Osteoblast (primary cell): ENCODE results near the gene EGLN2. TPM values are rescaled to one million over a fixed set of nuclear protein-coding genes. Genes with fewer than 3 reads are reported as not detected.

Experiments
- DNase-seq: peaks from one replicate; pipeline ENCODE4 v3.0.0; 2011; ENCODE audit warnings: low spot score, mixed read lengths; ENCODE audit not compliant: insufficient read length; ENCODE audit errors: missing footprints
- H2AFZ ChIP-seq: 2 replicates; pipeline ENCODE4 v1.6.0; 2011; ENCODE audit warnings: mild to moderate bottlenecking, low read length
- H3K27ac ChIP-seq: 2 replicates; pipeline ENCODE4 v1.5.1; 2011; ENCODE audit warnings: mild to moderate bottlenecking, low read depth, low read length, moderate library complexity
- H3K27me3 ChIP-seq: 2 replicates; pipeline ENCODE4 v1.6.0; 2012; ENCODE audit warnings: mild to moderate bottlenecking, control low read depth, inconsistent platforms, low read length, moderate library complexity; ENCODE audit not compliant: insufficient read depth
- H3K36me3 ChIP-seq: 2 replicates; pipeline ENCODE4 v1.5.1; 2011; ENCODE audit warnings: mild to moderate bottlenecking, low read length, control low read depth, moderate library complexity; ENCODE audit not compliant: insufficient read depth
- H3K4me1 ChIP-seq: 2 replicates; pipeline ENCODE4 v1.5.1; 2011; ENCODE audit warnings: mild to moderate bottlenecking, low read length, control low read depth, moderate library complexity; ENCODE audit not compliant: insufficient read depth
- H3K4me2 ChIP-seq: 2 replicates; pipeline ENCODE4 v1.6.0; 2011; ENCODE audit warnings: mild to moderate bottlenecking, low read length; ENCODE audit not compliant: insufficient read depth
- H3K4me3 ChIP-seq: fragments of 200-600 bp; sonication (generic); 3 replicates; pipeline ENCODE4 v1.5.1; 2012; ENCODE audit warnings: mild to moderate bottlenecking, low read length, inconsistent platforms; ENCODE audit not compliant: insufficient read depth
- H3K79me2 ChIP-seq: 2 replicates; pipeline ENCODE4 v1.6.0; 2012; ENCODE audit warnings: mild to moderate bottlenecking, low read length, control low read depth, inconsistent platforms; ENCODE audit not compliant: insufficient read depth
- H3K9me3 ChIP-seq: 2 replicates; pipeline ENCODE4 v1.5.1; 2011; ENCODE audit warnings: low read depth, low read length, control low read depth
- H4K20me1 ChIP-seq: 2 replicates; pipeline ENCODE4 v1.6.0; 2012; ENCODE audit warnings: mild to moderate bottlenecking, low read length, control low read depth; ENCODE audit not compliant: insufficient read depth
- CTCF ChIP-seq: IDR thresholded peaks from 2 replicates; pipeline ENCODE4 v1.5.1; 2011; ENCODE audit warnings: mild to moderate bottlenecking, low read depth, low read length, moderate library complexity; ENCODE audit errors: extremely low read depth
- total RNA-seq: library from RNA; depleted of rRNA; stranded (reverse); fragments of >200 nt; gene quantifications from 2 replicates; pipeline ENCODE4 v1.2.3, GENCODE V29; 2012

Gene EGLN2
- 69.8 and 75.1 TPM in 2 replicates for total RNA-seq

GRCh38 chr19:40798683-40799557 lies at the start of gene EGLN2:
TSS of gene EGLN2 (plus strand) at chr19:40799191. CDS start at chr19:40800573, 1,382 bp downstream.
- Histone ChIP-seq H3K4me3 (peak within 1 kb of the TSS; percentile 88), H3K9me3 (no peaks in the 10 kb centered on the region), H3K4me1 (peaks cover 41% of the 10 kb centered on the region), H3K36me3 (peaks cover 24% of the 10 kb centered on the region), H3K4me2 (peak within 1 kb of the TSS; percentile 96), H3K79me2 (peaks cover 49% of the 10 kb centered on the region), H4K20me1 (peaks cover 42% of the 10 kb centered on the region), H2AFZ (peak within 1 kb of the TSS; percentile 92), H3K27ac (peak within 1 kb of the TSS; percentile 95), H3K27me3 (no peaks in the 10 kb centered on the region)
- TF ChIP-seq CTCF = no peak
- DNase-seq = peak; percentile 99

- peak within 1 kb of the TSS; percentile 99 for H3K27ac ChIP-seq
- peak within 1 kb of the TSS; percentile 98 for H2AFZ ChIP-seq
- peak within 1 kb of the TSS; percentile 76 for H3K4me3 ChIP-seq
- H3K9me3 ChIP-seq = no peaks in the 10 kb centered on the region
- peaks cover 3% of the 10 kb centered on the region for H3K36me3 ChIP-seq
- H3K79me2 ChIP-seq = peaks cover 38% of the 10 kb centered on the region
- peak; percentile 98 for DNase-seq
- TF ChIP-seq CTCF = no peak
- peaks cover 10% of the 10 kb centered on the region for H4K20me1 ChIP-seq
- peak within 1 kb of the TSS; percentile 92 for H3K4me2 ChIP-seq
- H3K27me3 ChIP-seq = no peaks in the 10 kb centered on the region
- H3K4me1 ChIP-seq = peaks cover 30% of the 10 kb centered on the region
Measured at GRCh38 chr19:40750058-40750873, 48.7 kb upstream of the EGLN2 start, which contains the start of gene ACTMAP. TSS of gene ACTMAP (minus strand) at chr19:40750477. CDS start at chr19:40749803, 674 bp downstream.

GRCh38 chr19:40750874-40751537 lies 48.0 kb upstream of the EGLN2 start, which contains the start of gene SNRPA:
TSS of gene SNRPA (plus strand) at chr19:40751203. CDS start at chr19:40751409, 206 bp downstream.
- Histone ChIP-seq H3K4me3 (peak within 1 kb of the TSS; percentile 76), H3K4me1 (peaks cover 23% of the 10 kb centered on the region), H3K4me2 (peak within 1 kb of the TSS; percentile 92), H3K36me3 (peaks cover 9% of the 10 kb centered on the region), H2AFZ (peak within 1 kb of the TSS; percentile 98), H3K9me3 (no peaks in the 10 kb centered on the region), H3K79me2 (peaks cover 46% of the 10 kb centered on the region), H4K20me1 (peaks cover 18% of the 10 kb centered on the region), H3K27me3 (no peaks in the 10 kb centered on the region), H3K27ac (peak within 1 kb of the TSS; percentile 99)
- peak; percentile 98 for DNase-seq
- no peak for TF ChIP-seq CTCF
